HG03439 (cell line): Measurements from ENCODE around the gene CSGALNACT2.
"Not testable (repeated sequence)": the region's sequence is repeated elsewhere in the genome, so short reads cannot be mapped to it uniquely, and the experiment has no call there.

Experiments
- ATAC-seq: cut with Tn5 transposase; IDR thresholded peaks from one replicate; pipeline ENCODE4 v1.9.1; 2021; ENCODE audit warnings: mild to moderate bottlenecking, moderate library complexity; ENCODE audit not compliant: unreplicated experiment

Gene CSGALNACT2

DNA sequence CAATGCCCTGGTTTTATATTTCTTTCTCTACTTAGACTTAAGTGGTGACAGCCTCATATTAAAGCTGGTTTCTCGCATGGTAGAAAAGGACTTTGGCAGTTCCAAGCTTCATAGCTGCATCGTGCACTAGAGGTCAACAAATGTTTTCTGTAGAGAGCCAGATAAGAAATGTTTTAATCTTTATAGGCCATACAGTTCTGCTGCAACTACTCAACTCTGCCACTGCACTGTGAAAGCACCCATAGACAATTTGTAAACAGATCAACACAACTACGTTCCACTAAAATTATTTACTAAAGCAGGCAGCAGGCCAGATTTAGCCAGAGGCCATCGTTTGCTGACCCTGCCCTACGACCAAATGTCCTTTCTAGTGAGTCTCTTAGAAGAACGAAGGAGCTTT lies 36.7 kb downstream of the CSGALNACT2 start:
- no peak for ATAC-seq

DNA sequence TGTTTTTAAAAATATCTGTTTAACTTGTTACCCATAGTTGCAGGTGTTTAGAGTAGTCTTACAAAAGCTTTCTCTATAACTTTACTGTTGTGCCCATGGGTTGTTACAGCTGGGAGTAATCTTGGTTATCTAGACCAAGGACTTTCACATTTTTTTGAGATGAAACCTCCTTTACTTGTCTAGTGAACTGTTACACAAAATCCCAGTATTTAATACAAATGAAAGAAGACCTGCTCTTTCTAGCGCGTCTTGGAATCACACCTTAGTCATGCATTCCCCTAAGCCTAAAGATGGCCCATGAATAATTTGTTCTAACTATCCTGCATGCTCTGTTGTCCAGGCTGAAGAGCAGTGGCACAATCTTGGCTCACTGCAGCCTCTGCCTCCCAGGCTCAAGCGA lies 38.0 kb downstream of the CSGALNACT2 start:
- no peak for ATAC-seq

DNA sequence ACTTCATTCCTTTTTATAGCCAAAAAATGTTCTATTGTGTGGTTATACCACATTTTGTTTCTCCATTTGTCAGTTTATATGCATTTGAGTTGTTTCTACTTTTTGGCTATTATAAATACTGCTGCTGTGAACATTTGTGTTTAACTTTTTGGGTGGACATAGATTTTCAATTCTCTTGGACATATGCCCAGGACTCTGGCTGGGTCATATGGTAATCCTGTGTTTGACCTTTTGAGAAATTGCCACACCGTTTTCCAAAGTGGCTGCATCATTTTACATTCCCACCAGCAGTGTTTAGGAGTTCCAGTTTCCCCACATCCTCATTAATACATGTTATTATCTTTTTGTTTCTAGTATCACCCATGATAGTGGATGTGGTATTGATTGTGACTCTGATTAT lies 39.4 kb downstream of the CSGALNACT2 start:
- ATAC-seq, result no peak

DNA sequence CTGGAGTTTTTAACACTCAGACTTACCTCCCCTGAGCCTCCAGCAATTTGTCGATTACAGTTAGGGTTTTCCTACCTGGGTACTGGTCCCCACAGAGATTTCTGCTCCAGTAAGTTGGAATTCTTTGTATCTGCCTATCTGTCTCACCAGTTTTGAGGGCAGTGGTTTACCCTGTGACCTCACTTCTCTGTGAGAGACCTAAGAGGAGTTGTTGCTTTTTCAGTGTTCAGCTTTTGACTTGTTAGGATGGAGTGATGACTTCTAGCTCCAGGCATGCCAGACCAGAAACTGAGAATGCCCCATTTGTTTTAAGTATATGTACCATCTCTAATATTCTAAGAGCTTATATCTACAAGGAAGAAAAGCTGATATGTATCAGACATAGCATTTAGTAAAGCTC lies 42.9 kb downstream of the CSGALNACT2 start:
- no peak for ATAC-seq

DNA sequence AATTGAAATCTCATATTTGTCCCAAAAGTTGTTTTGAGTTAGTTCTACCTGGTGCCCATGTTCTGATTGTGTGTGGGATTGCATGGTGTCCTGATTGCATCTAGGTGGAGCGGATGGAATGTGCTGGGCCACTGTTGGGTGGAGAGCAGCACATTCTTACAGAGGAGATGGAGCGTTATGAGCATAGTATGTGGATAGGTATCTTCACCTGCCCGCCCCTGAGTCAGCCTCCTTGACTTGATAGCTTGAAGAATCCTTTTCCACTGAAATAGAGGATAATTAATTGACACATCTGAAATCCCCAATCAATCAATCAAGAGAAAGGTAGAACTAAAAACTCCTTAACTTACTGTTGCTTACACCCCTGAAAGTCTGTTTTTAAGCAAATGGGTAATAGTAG lies 45.5 kb downstream of the CSGALNACT2 start:
- not testable (repeated sequence) for ATAC-seq

DNA sequence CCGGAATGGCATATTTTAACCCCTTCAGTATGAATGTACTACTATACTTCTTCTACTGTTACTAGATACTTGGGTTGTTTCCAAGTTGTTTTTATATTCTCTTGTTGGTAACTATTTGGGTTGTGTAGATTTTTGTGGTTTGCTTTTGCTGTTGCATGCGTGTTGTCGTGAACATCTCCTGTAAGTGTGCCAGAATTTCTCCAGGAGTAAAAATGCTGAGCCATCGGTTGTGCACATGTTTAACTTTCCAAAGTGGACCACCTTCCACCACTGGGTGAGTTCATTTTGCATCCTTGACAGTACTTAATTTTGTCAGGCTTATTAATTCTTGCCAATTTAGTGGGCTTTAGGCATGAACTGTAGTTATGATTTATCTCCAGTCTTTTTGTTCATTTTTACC lies 47.9 kb downstream of the CSGALNACT2 start:
- ATAC-seq, result no peak

DNA sequence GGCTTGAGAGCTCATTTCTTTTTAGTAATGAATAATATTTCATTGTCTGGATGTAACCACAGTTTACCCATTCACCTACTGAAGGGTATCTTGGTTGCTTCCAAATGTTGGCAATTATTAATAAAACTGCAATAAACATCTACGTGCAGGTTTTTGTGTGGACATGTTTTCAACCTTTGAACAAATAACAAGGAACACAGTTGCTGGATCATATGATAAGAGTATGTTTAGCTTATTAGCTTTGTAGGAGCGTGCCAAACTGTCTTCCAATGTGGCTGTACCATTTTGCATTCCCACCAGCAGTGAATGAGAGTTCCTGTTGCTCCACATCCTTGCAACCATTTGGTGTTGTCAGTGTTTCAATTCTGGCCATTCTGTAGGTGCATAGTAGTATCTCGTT lies 49.0 kb downstream of the CSGALNACT2 start:
- no peak for ATAC-seq

DNA sequence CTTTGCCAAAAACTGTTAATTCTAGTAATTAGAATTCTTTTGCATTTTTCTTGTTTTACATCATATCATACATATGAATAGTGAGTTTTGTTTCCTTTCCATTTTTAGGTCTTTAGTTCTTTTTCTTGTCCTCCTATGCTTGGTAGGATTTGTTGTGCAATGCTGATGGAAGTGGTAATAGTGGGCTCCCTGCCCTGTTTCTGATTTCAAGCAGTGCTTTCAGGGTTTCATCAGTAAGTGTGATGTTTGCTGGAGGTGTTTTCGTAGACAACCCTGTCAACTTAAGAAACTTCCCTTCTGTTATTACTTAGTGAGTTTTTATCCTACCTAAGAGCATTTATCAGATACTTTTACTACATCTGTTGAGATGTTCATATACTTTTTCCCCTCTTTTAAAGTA lies 50.5 kb downstream of the CSGALNACT2 start:
- ATAC-seq, result no peak

DNA sequence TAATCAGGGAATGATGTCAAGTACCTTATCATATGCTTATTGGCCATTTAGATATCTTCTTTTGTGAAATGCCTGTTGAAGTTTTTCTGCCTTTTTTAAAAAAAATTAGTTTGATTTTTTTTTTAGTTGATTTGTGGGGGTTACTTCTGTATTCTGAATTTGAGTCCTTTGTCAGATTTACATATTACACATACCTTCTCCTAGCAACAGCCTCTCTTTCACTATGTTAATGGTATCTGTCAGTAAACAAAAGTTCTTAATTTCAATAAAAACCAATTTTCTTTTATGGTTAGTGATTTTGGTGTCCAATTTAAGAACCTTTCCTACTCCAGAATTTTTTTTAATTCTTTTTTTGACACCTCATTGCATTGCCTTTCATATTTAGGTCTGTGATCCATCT lies 52.0 kb downstream of the CSGALNACT2 start:
- no peak for ATAC-seq

DNA sequence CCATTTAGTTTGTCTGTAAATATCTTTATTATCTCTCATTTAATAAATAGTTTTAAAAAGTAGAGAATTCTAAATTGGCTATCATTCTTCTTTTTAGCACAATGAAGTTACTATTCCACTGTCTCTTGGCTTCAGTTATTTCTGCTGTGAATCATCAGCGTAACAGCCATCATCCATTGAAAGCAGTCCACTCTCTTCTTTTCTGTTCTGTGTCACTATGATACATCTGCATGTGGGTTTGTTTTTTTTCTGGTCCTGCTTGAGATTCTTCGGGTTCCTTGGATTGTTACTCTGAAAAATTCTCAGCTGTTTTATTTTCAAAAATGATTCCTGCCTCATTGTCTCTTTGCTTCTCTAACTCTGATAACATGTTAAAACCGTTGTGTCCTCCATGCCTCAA lies 52.5 kb downstream of the CSGALNACT2 start:
- no peak for ATAC-seq

DNA sequence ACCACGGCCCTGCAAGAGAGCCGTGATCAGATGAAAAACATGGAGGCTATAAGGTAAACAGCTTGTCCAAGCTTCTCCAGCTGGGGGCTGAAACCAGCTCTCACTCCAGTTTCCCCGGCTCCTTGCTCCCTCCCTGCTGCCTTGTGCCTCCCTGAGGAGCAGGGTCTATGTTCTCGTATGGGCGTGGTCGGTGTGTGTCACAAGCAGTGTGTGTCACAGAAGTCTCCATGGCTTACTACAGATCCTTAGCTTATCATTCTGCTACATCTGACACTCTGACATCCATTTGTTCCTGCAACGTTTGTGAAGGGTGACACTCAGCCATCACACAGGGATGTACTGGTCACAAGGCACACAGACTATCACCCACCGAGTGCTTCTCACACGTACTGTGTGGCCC lies 54.6 kb downstream of the CSGALNACT2 start:
- ATAC-seq, result no peak

DNA sequence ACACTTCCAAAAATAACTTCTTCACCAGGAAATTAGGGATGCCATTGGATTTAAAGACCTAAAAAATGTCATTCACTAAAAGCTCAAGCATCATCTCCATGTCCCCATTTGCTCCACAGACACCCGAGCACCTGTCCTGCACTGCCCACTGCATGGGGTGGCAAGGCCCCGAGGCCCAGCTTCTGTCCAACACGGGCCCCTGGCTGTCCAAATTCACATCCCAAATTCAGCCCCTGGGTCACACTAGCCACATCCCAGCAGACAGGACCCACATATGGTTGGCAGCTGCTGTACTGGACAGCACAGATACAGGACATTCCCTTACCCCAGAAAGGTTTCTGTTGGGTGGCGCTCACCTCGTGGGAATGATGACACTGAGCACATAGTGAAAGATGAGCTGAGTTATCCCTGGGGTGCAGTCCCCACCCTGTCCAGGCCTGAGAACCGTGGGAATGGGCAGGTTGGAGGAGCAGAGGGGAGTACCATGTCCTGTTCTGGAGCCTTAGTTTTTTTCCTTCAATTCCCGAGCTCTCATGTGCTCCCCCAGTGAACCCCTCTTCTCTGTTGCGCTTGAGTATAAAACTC lies 55.3 kb downstream of the CSGALNACT2 start:
- ATAC-seq, result no peak

DNA sequence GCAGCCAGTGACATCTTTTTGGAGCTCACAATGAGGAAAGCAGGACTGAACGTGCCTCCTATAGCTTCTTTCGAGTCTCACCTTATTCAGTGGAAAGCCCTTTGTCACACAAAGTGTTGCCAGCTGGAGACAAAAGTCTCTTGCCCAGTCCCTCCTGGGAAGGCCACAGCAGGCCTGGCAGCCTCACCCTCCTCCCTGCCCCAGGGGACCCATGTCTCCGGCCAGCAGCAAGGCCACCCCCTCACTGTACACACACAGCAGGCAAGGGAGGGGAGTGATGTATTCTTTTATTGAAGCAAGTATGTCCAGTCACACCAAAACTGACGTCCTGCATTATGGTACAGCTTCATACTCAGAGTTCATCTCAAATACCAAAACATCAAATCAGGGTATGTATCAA lies 56.0 kb downstream of the CSGALNACT2 start:
- no peak for ATAC-seq

DNA sequence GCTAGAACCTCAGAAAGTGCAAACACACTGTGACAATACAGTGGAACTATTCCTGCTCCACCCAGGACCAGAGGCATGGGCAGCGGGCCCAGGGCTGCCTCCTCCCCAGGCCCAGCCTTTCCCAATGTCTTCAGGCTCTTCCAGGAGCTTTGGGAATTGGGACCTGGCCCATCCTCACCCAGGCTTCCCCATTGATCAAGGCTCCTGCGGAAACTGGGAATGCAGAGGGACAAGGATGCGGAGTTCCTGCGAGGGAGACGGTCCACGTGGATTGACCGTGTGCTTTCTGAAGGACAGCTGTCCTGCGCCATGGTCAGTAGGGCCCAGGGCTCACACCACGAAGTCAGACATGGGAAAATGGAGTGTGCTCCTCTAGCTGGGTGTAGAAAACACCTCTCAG lies 56.6 kb downstream of the CSGALNACT2 start:
- ATAC-seq, result no peak

DNA sequence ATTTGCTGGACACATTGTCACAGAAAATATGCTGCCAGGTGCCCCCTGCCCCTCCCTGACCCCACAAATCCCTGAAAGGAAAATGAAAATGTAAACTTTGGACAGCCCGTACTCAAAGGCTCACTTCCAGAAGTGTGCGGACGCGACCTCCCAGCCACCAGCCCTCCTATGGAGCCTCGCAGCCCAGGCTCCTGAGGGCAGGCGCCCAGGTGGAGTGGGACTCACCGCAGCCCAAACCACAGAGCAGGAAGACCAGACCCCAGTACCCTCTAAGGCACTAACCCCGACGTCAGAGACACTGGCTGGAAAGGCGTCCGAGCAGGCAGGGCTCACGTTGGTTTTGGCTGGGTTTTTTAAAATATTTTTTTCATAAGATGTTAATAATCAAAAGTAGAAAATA lies 57.3 kb downstream of the CSGALNACT2 start:
- no peak for ATAC-seq

DNA sequence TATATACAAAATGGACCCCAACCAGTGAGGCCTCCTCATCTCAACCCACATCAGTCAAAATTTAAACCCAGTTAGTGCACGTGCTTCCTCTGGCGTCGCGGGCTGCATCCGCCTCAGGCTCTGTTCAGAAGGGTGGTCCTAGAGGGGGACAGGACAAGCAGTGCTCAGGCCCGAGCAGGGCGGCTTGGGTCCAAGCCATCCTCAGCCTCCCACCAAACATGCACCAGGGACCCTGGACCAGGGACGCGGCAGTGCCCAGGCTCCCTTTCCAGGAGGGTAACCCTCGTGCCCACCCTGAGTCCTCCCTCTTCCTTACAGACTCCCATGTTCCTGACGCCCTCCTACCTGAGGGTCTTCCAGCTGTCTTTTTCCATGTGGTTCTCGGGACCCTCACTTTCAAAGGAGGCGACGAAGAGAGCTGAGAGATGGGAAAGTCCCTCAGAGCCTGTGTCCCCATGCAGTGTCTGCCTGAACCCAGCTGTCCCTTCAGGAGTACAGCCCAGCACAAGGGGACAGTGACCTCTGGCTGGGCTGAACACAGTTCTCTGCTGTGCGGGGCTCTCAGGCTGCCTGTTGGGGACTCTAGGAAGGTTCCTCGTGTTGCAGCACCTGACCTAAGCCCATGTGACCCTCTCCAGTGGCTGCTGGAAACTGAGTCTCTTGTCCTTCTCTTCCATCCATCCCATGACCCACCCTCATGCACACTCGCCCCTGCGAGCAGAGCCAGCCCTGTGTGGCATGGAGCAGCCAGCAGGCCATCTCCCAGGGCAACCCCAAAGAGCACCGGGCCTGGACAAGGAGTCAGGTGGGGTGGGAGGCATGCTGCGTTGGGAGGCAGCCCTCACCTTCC lies 58.1 kb downstream of the CSGALNACT2 start:
- ATAC-seq, result no peak

DNA sequence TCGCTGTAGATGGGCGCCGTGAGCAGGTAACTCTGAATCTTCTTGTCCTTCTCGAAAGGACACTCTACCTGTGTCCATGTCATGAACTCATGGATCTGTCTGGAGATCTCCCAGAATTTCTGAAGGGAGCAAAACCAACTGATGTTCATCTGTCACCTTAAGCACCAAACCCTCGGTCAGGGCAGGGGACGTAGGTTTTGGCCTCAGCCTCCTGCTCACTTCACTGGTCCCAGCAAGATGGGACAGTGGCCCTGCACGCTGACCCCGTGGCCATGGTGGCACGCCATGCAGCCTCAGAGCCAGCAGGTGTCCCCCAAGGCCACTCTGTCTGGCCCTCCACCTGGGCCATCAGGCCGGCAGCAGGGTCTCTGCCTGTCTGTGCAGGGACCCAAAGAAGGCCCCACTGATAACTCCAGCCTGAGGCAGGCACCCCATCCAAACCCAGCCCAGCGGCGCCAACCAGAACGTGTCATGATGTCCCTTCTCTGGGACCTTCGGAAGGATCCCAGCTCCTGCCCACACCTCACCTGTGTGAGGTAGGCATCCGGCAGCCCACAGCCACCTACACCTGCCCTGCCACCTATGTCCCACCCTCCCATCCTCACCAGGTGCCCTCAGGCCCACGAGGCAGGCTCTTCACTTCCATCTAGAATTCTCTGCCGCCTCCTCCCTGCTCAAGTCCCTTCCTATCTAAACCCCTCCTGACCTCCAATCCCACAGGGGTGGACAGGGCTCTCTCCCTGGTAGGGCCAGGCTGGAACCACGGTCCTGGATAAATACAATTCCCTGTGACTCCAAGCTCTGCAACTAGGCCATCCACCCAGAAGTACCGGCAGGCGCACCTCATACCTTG lies 59.0 kb downstream of the CSGALNACT2 start:
- no peak for ATAC-seq

DNA sequence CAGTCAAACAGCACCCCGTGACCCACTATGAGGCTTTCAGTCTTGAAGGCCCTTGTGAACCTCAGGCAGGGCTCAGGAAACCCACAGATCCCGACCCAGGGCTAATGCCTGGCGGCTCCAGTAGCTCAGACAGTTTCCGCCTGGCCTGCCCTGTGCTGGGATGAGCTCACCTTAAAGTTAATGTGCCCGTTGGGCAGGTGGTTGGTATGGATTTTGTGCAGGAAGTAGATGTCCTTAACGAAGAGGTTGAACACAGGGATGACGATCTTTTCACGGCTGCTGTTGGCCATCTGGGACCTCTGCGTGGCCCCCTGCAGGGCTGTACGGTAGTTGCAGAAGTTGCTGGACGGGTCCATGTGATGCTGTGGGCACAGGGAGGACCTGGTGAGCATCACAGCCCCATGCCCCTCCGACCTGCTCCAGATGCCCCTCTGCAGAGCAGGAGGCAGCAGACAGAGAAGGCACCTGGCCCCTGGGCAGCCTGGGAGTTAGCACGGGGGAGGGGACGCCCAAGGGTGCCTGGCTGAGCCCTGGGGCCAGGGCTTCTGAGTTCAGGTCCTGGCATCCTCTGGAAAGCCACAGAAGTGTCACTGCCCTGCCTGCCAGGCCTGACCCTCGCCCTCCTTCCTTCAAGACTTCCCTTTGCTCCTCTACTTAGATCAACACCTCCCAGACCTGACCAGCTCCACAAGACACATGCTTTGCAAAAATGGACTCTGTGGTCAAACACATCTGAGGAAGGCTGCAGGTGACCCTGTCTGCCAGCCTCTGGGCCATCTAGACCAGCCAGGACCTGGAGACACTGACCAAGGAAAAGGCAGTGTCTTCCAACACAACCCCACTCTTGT lies 59.8 kb downstream of the CSGALNACT2 start:
- ATAC-seq, result no peak

DNA sequence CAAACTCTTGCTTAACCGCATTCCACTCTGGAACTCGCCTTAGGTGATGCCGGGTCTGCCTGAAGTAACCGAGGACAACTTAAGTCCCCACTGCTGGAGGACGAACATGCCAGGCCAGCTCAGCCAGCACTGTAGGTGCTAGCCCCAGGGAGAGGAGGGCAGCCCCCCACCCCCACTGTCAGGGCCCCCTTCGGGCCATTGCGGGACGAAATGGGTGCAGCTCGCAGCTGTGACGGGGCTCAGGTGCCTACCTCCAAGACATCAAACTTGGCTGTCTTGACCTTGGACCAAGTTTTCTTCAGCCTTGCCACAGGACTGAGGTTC lies 60.4 kb downstream of the CSGALNACT2 start:
- ATAC-seq, result no peak

DNA sequence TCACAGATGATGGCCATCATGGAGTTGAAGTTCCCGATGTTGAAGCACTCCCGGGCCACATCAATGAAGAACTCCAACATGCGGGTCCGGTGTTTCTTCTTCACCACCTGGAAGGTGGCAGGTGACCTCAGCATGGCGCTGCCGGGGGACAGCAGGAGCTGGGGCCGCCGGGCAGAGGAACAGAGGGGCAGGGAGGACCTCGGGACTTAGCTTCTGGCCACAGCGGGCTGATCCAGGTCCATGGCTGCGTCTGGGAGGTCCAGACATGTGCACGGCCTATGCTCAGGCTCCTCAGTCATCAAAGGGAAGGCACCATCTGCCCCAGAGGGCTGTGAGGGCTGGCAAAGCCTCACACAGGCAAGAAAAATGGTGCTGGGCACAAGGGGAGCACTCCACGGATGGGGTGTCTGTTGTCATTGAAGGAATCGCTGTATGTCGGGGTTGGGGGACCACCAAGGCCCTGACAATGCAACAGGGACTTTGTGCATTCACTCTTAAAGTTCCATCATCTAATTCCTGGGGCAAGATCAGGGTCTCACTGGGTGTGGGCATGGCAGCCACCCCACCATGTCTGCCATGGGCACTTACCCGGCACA lies 60.9 kb downstream of the CSGALNACT2 start:
- ATAC-seq, result no peak
